Naive thymus-derived CD4-positive, alpha-beta T cell (primary cell): ENCODE results near the gene RUNX3. TPM values are rescaled to one million over a fixed set of nuclear protein-coding genes. Genes with fewer than 3 reads are reported as not detected.
A peak's percentile ranks its signal among the peaks of the same experiment; 100 is the strongest.

ENCODE experiments used
- ATAC-seq: fragments of 150-1000 bp; cut with Tn5 transposase; 2 replicates; pipeline ENCODE4 v1.10.0; 2021; ENCODE audit warnings: mild to moderate bottlenecking, moderate library complexity
- CTCF ChIA-PET: fragments of 350-600 bp; sonication (Branson Sonifier 250); formaldehyde crosslinking; loops from one replicate; lab custom pipeline; 2021; ENCODE audit warnings: antibody characterized with exemption; lab: Charles Lee
- POLR2A ChIA-PET: fragments of 350-600 bp; sonication (Branson Sonifier 250); formaldehyde crosslinking; loops from one replicate; lab custom pipeline; 2021; ENCODE audit warnings: antibody characterized with exemption, inconsistent platforms; lab: Charles Lee
- DNase-seq, 9 donors: peaks; one replicate each; pipeline versions ENCODE4 v3.0.0 to v3.0.0-alpha.2; 2020 to 2022; ENCODE audit warnings: mixed read lengths in 1 of 9
- H3K27ac ChIP-seq: one replicate; pipeline ENCODE4 v1.7.0; 2013; ENCODE audit warnings: mild to moderate bottlenecking, low read depth, low read length, moderate library complexity
- H3K27me3 ChIP-seq, 2 donors: one replicate each; pipeline ENCODE4 v1.7.0; 2013; ENCODE audit warnings: low read length in 2 of 2, mild to moderate bottlenecking in 2 of 2, moderate library complexity in 2 of 2; ENCODE audit not compliant: control insufficient read depth in 2 of 2, insufficient read depth in 2 of 2
- H3K36me3 ChIP-seq, 3 experiments: 1 replicate in 2 of 3; 2 replicates in 1 of 3; pipeline ENCODE4 v1.7.0; 2013; ENCODE audit warnings: low read length in 3 of 3, mild to moderate bottlenecking in 3 of 3, moderate library complexity in 1 of 3; ENCODE audit not compliant: insufficient read depth in 3 of 3, control insufficient read depth in 2 of 3
- H3K4me1 ChIP-seq, 2 donors: one replicate each; pipeline ENCODE4 v1.7.0; 2013; ENCODE audit warnings: low read length in 2 of 2, mild to moderate bottlenecking in 2 of 2, moderate library complexity in 1 of 2; ENCODE audit not compliant: control insufficient read depth in 2 of 2, insufficient read depth in 2 of 2
- H3K4me3 ChIP-seq: 2 replicates; pipeline ENCODE4 v1.7.0; 2013; ENCODE audit warnings: mild to moderate bottlenecking, low read length
- H3K9me3 ChIP-seq, 3 experiments: 1 replicate in 2 of 3; 2 replicates in 1 of 3; pipeline ENCODE4 v1.7.0; 2013; ENCODE audit warnings: low read length in 3 of 3; ENCODE audit not compliant: control insufficient read depth in 2 of 3
- H3K27ac Mint-ChIP-seq, 9 donors: one replicate each; pipeline ENCODE4 v1.8.0; 2020 to 2022; ENCODE audit warnings: mixed read lengths in 9 of 9, mild to moderate bottlenecking in 8 of 9, moderate library complexity in 5 of 9, inconsistent platforms in 2 of 9
- H3K27me3 Mint-ChIP-seq, 5 donors: one replicate each; pipeline ENCODE4 v1.8.0; 2021 to 2022; ENCODE audit warnings: mixed read lengths in 5 of 5, mild to moderate bottlenecking in 1 of 5
- H3K36me3 Mint-ChIP-seq, 5 donors: one replicate each; pipeline ENCODE4 v1.8.0; 2020 to 2022; ENCODE audit warnings: mixed read lengths in 5 of 5, mild to moderate bottlenecking in 3 of 5, inconsistent platforms in 1 of 5
- H3K4me1 Mint-ChIP-seq, 7 donors: one replicate each; pipeline ENCODE4 v1.8.0; 2020 to 2022; ENCODE audit warnings: mixed read lengths in 7 of 7, mild to moderate bottlenecking in 3 of 7, inconsistent platforms in 1 of 7
- H3K4me3 Mint-ChIP-seq, 10 donors: one replicate each; pipeline ENCODE4 v1.8.0; 2020 to 2022; ENCODE audit warnings: mild to moderate bottlenecking in 10 of 10, mixed read lengths in 10 of 10, moderate library complexity in 6 of 10, inconsistent platforms in 2 of 10
- H3K9me3 Mint-ChIP-seq, 11 donors: one replicate each; pipeline ENCODE4 v1.8.0; 2020 to 2022; ENCODE audit warnings: mixed read lengths in 11 of 11, mild to moderate bottlenecking in 4 of 11, inconsistent platforms in 1 of 11, moderate library complexity in 1 of 11
- intact Hi-C, 2 donors: fragments of 100-400 bp; cut with micrococcal nuclease; formaldehyde crosslinking; loops; one replicate each; pipeline ENCODE4 v1.15.1; 2023
- polyA plus RNA-seq, 2 donors: library from polyadenylated mRNA; unstranded; fragments of 300-500 nt; fragmentation: Illumina TruSeq; gene quantifications; one replicate each; pipeline ENCODE4 v1.2.3, GENCODE V29; 2021
- total RNA-seq, 6 experiments: library from RNA in 5 of 6; stranded (reverse) in 5 of 6; gene quantifications; 1 replicate in 5 of 6; 2 replicates in 1 of 6; pipeline ENCODE4 v1.2.3 and lab custom pipeline; 2021 to 2026

RUNX3 gene
- total and polyA plus RNA-seq, 7 experiments from 2014 or later: 14.2 to 135 (median 74.8) TPM

GRCh38 chr1:24923485-24924113 is 6.5 kb downstream of the RUNX3 start:
- H3K36me3 ChIP-seq: peaks cover 19 to 72% (median 32%) of the 10 kb centered on the region in 3 experiments
- H3K4me1 ChIP-seq: peaks cover 49 to 84% of the 10 kb centered on the region in 2 donors
- DNase-seq (no peak), ATAC-seq (no peak)
- intact Hi-C loops: loop anchor here (2.0 to 10.0 kb wide), 5 partner anchors 39 to 641 kb away; partner anchors contain the start of gene CLIC4 (in 1 of the 2)
- Mint-ChIP-seq H3K4me3 (peak overlapping the region in 7 of 10 donors; percentile 6 to 68 (median 53)), H3K27ac (peak overlapping the region; percentile 38 to 81 (median 54)), H3K27me3 (no peaks in the 10 kb centered on the region), H3K36me3 (peaks cover 0 to 41% (median 24%) of the 10 kb centered on the region in 5 donors), H3K4me1 (peaks cover 45 to 85% (median 73%) of the 10 kb centered on the region in 7 donors), H3K9me3 (no peaks in the 10 kb centered on the region)
- peak overlapping the region; percentile 29 for H3K4me3 ChIP-seq
- ChIA-PET POLR2A (interaction anchor here (0.5 kb wide), 1 partner anchor 407 kb away, joined by 3 read pairs; no protein-coding TSS in a partner anchor), CTCF (interaction anchor here (0.6 to 1.2 kb wide), 2 partner anchors 10 to 479 kb away, joined by 3 to 5 read pairs; no protein-coding TSS in a partner anchor)
- H3K27ac ChIP-seq: peak overlapping the region; percentile 61
- no peaks in the 10 kb centered on the region for H3K27me3 ChIP-seq
- H3K9me3 ChIP-seq: no peaks in the 10 kb centered on the region

GRCh38 chr1:24921938-24922662 is 8.0 kb downstream of the RUNX3 start:
- ATAC-seq: peak; percentile 38
- CTCF ChIA-PET: no interaction called here

GRCh38 chr1:24921412-24921811 is 8.7 kb downstream of the RUNX3 start:
- Mint-ChIP-seq H3K27ac (peak overlapping the region in 4 of 9 donors; percentile 14 to 78 (median 46)), H3K36me3 (peaks cover 0 to 37% (median 21%) of the 10 kb centered on the region in 5 donors), H3K4me1 (peaks cover 48 to 83% (median 62%) of the 10 kb centered on the region in 7 donors), H3K9me3 (no peaks in the 10 kb centered on the region), H3K4me3 (peak overlapping the region in 1 of 10 donors; percentile 34), H3K27me3 (no peaks in the 10 kb centered on the region)
- Histone ChIP-seq H3K27ac (peak overlapping the region; percentile 52), H3K4me1 (peaks cover 36 to 97% of the 10 kb centered on the region in 2 donors), H3K9me3 (no peaks in the 10 kb centered on the region), H3K36me3 (peaks cover 25 to 78% (median 46%) of the 10 kb centered on the region in 3 experiments), H3K27me3 (no peaks in the 10 kb centered on the region), H3K4me3 (peak overlapping the region; percentile 4)
- ATAC-seq (no peak), DNase-seq (no peak)
- ChIA-PET CTCF (interaction anchor here (1.0 kb wide), 1 partner anchor 9 kb away, joined by 3 read pairs; the partner anchor contains the start of gene RUNX3), POLR2A (interaction anchor here (1.1 kb wide), 1 partner anchor 9 kb away, joined by 3 read pairs; no protein-coding TSS in a partner anchor)
- intact Hi-C loops: loop anchor here (10.0 kb wide), 3 partner anchors 283 to 643 kb away; no protein-coding TSS in a partner anchor

More at GRCh38 chr1:24921938-24922662, 8.0 kb downstream of the RUNX3 start:
- Histone ChIP-seq H3K27ac (peak overlapping the region; percentile 61), H3K27me3 (no peaks in the 10 kb centered on the region), H3K9me3 (no peaks in the 10 kb centered on the region), H3K4me1 (peaks cover 43 to 96% of the 10 kb centered on the region in 2 donors), H3K4me3 (no peak overlapping the region), H3K36me3 (peaks cover 25 to 78% (median 46%) of the 10 kb centered on the region in 3 experiments)
- Mint-ChIP-seq H3K27ac (peak overlapping the region in 8 of 9 donors; percentile 67 to 94 (median 79)), H3K9me3 (no peaks in the 10 kb centered on the region), H3K4me3 (peak overlapping the region in 3 of 10 donors; percentile 12 to 68 (median 53)), H3K27me3 (no peaks in the 10 kb centered on the region), H3K4me1 (peaks cover 51 to 84% (median 69%) of the 10 kb centered on the region in 7 donors), H3K36me3 (peaks cover 0 to 37% (median 21%) of the 10 kb centered on the region in 5 donors)
- no peak for DNase-seq
- intact Hi-C loops: loop anchor here (10.0 kb wide), 3 partner anchors 283 to 643 kb away; no protein-coding TSS in a partner anchor
- POLR2A ChIA-PET: interaction anchor here (1.1 kb wide), 1 partner anchor 10 kb away, joined by 3 read pairs; no protein-coding TSS in a partner anchor

- Mint-ChIP-seq H3K9me3 (no peaks in the 10 kb centered on the region), H3K36me3 (peaks cover 0 to 34% (median 16%) of the 10 kb centered on the region in 5 donors), H3K27me3 (no peaks in the 10 kb centered on the region), H3K27ac (peak overlapping the region in 7 of 9 donors; percentile 6 to 78 (median 60)), H3K4me1 (peaks cover 44 to 80% (median 53%) of the 10 kb centered on the region in 7 donors), H3K4me3 (peak overlapping the region in 2 of 10 donors; percentile 2 to 27)
- peaks cover 25 to 80% (median 46%) of the 10 kb centered on the region in 3 experiments for H3K36me3 ChIP-seq
- no peak for DNase-seq
- no peaks in the 10 kb centered on the region for H3K27me3 ChIP-seq
- POLR2A ChIA-PET: interaction anchor here (0.5 to 0.7 kb wide), 2 partner anchors 12 to 175 kb away, joined by 3 to 4 read pairs; no protein-coding TSS in a partner anchor
- peak overlapping the region; percentile 4 for H3K4me3 ChIP-seq
- CTCF ChIA-PET: interaction anchor here (1.0 kb wide), 1 partner anchor 10 kb away, joined by 3 read pairs; the partner anchor contains the start of gene RUNX3
- peaks cover 28 to 97% of the 10 kb centered on the region in 2 donors for H3K4me1 ChIP-seq
- no peaks in the 10 kb centered on the region for H3K9me3 ChIP-seq
- peak overlapping the region; percentile 7 for H3K27ac ChIP-seq
- ATAC-seq: no peak
- intact Hi-C loops: loop anchor here (10.0 kb wide), 3 partner anchors 284 to 644 kb away; no protein-coding TSS in a partner anchor
Observed at GRCh38 chr1:24920533-24920925, 9.5 kb downstream of the RUNX3 start.

GRCh38 chr1:24919791-24920532 is 10.1 kb downstream of the RUNX3 start:
- POLR2A ChIA-PET: interaction anchor here (0.6 to 1.8 kb wide), 4 partner anchors 10 to 179 kb away, joined by 3 to 9 read pairs (median 6); partner anchors contain the start of gene RUNX3

More at GRCh38 chr1:24919791-24920532, 10.1 kb downstream of the RUNX3 start:
- DNase-seq (no peak), ATAC-seq (no peak)
- Histone ChIP-seq H3K36me3 (peaks cover 25 to 86% (median 46%) of the 10 kb centered on the region in 3 experiments), H3K4me3 (no peak overlapping the region), H3K27ac (peak overlapping the region; percentile 7), H3K9me3 (no peaks in the 10 kb centered on the region), H3K4me1 (peaks cover 22 to 98% of the 10 kb centered on the region in 2 donors), H3K27me3 (no peaks in the 10 kb centered on the region)
- Mint-ChIP-seq H3K27ac (peak overlapping the region in 7 of 9 donors; percentile 1 to 78 (median 60)), H3K4me3 (no peak overlapping the region), H3K36me3 (peaks cover 0 to 30% (median 18%) of the 10 kb centered on the region in 5 donors), H3K4me1 (peaks cover 43 to 80% (median 51%) of the 10 kb centered on the region in 7 donors), H3K9me3 (no peaks in the 10 kb centered on the region), H3K27me3 (no peaks in the 10 kb centered on the region)
- CTCF ChIA-PET: interaction anchor here (1.0 kb wide), 1 partner anchor 117 kb away, joined by 4 read pairs; no protein-coding TSS in a partner anchor
- intact Hi-C loops: loop anchor here (10.0 kb wide), 3 partner anchors 285 to 645 kb away; no protein-coding TSS in a partner anchor
